ENCODE measurements around the gene ADRB1. TPM values are rescaled to one million over a fixed set of nuclear protein-coding genes. Genes with fewer than 3 reads are reported as not detected.

The ADRB1 gene
- total RNA-seq, 1 donor from 2014 or later, result 0.10 TPM

GRCh38 chr10:114026189-114027040 is 17.3 kb upstream of the ADRB1 start:
- DNase-seq, result no peak

GRCh38 chr10:114027041-114027394 is 16.6 kb upstream of the ADRB1 start:
- DNase-seq, result no peak

- DNase-seq, result no peak
These were observed 15.7 kb upstream of the ADRB1 start for GRCh38 chr10:114027951-114028350.

- DNase-seq, result no peak
These were observed 15.2 kb upstream of the ADRB1 start for GRCh38 chr10:114028425-114028824.

- no peak for DNase-seq
These were observed 14.0 kb upstream of the ADRB1 start for GRCh38 chr10:114029655-114030054.

GRCh38 chr10:114030140-114030539 is 13.5 kb upstream of the ADRB1 start:
- no peak for DNase-seq

GRCh38 chr10:114031073-114031972 is 12.3 kb upstream of the ADRB1 start:
- no peak for DNase-seq

GRCh38 chr10:114033566-114033965 is 10.1 kb upstream of the ADRB1 start:
- DNase-seq, result no peak

GRCh38 chr10:114034923-114035645 is 8.6 kb upstream of the ADRB1 start:
- no peak for DNase-seq

- DNase-seq, result no peak
These were observed 7.9 kb upstream of the ADRB1 start for GRCh38 chr10:114035791-114036190.

GRCh38 chr10:114038819-114039218 is 4.8 kb upstream of the ADRB1 start:
- no peak for DNase-seq

GRCh38 chr10:114041166-114041565 is 2.5 kb upstream of the ADRB1 start:
- DNase-seq, result no peak

GRCh38 chr10:114042895-114043531 is 653 bp upstream of the ADRB1 start:
- peak; percentile 42 for DNase-seq

- DNase-seq, result no peak
These were observed 825 bp downstream of the ADRB1 start for GRCh38 chr10:114044247-114045135.

GRCh38 chr10:114045136-114046086 is 1.7 kb downstream of the ADRB1 start:
- peak; percentile 31 for DNase-seq

- DNase-seq, result no peak
These were observed 2.4 kb downstream of the ADRB1 start for GRCh38 chr10:114046087-114046458.

GRCh38 chr10:114048472-114048871 is 4.8 kb downstream of the ADRB1 start:
- no peak for DNase-seq

GRCh38 chr10:114051714-114052113 is 8.0 kb downstream of the ADRB1 start:
- DNase-seq, result no peak

- DNase-seq, result no peak
These were observed 8.6 kb downstream of the ADRB1 start for GRCh38 chr10:114052255-114052654.

- no peak for DNase-seq
These were observed 10.3 kb downstream of the ADRB1 start for GRCh38 chr10:114053946-114054345.
